ENCODE results near the gene JAK2.

The JAK2 gene

GRCh38 chr9:4986296-4986695 lies 1.2 kb downstream of the JAK2 start:
- 0 out of 2 replicates have a peak, but pooled peaks cover 3% of the 10 kb centered on the region for H3F3A ChIP-seq (ENCODE audit: insufficient read depth)
- H3K9me2 ChIP-seq (replicated peaks; ENCODE audit: insufficient read depth, low read length), result no peaks in the 10 kb centered on the region
- no peaks in the 10 kb centered on the region for H3K79me2 ChIP-seq (ENCODE audit: insufficient read depth, low read length)
- H3K4me3 ChIP-seq (ENCODE audit: insufficient read depth, low read length, poor library complexity, severe bottlenecking), result peak overlapping the region; percentile 57
- peak overlapping the region; percentile 70 for H3K4me2 ChIP-seq (ENCODE audit: low read depth, low read length, poor library complexity, severe bottlenecking)
- peak overlapping the region; percentile 84 for H2AFZ ChIP-seq (ENCODE audit: low read depth, low read length, severe bottlenecking)
- TF ChIP-seq CTCF (IDR thresholded peaks at IDR 0.05; ENCODE audit: insufficient read depth, low read length, poor library complexity, severe bottlenecking) (no peak), EZH2phosphoT487 (conservative IDR thresholded peaks at IDR 0.05; ENCODE audit: low read length) (no peak)
- H3K27me3 ChIP-seq (ENCODE audit: low read length), result no peaks in the 10 kb centered on the region
- peak overlapping the region; percentile 67 for H3K9ac ChIP-seq (ENCODE audit: low read length)
- no peak overlapping the region for H3K27ac ChIP-seq (ENCODE audit: low read depth, low read length)
- no peaks in the 10 kb centered on the region for H3K9me3 ChIP-seq (ENCODE audit: insufficient read depth, low read length)
- H4K20me1 ChIP-seq (ENCODE audit: low read depth, low read length), result no peaks in the 10 kb centered on the region
- no peaks in the 10 kb centered on the region for H3K36me3 ChIP-seq (ENCODE audit: low read length)

- TF ChIP-seq CTCF (IDR thresholded peaks at IDR 0.05; ENCODE audit: insufficient read depth, low read length, poor library complexity, severe bottlenecking) (no peak), EZH2phosphoT487 (conservative IDR thresholded peaks at IDR 0.05; ENCODE audit: low read length) (no peak)
- Histone ChIP-seq H3K9me2 (replicated peaks; ENCODE audit: insufficient read depth, low read length) (no peaks in the 10 kb centered on the region), H3K9ac (ENCODE audit: low read length) (no peak overlapping the region), H2AFZ (ENCODE audit: low read depth, low read length, severe bottlenecking) (no peak overlapping the region), H3K27me3 (ENCODE audit: low read length) (no peaks in the 10 kb centered on the region), H3K36me3 (ENCODE audit: low read length) (no peaks in the 10 kb centered on the region), H3K9me3 (ENCODE audit: insufficient read depth, low read length) (no peaks in the 10 kb centered on the region), H4K20me1 (ENCODE audit: low read depth, low read length) (no peaks in the 10 kb centered on the region), H3F3A (ENCODE audit: insufficient read depth) (0 out of 2 replicates have a peak, but pooled peaks cover 3% of the 10 kb centered on the region), H3K4me3 (ENCODE audit: insufficient read depth, low read length, poor library complexity, severe bottlenecking) (no peak overlapping the region), H3K4me2 (ENCODE audit: low read depth, low read length, poor library complexity, severe bottlenecking) (peak overlapping the region; percentile 70), H3K79me2 (ENCODE audit: insufficient read depth, low read length) (no peaks in the 10 kb centered on the region), H3K27ac (ENCODE audit: low read depth, low read length) (no peak overlapping the region)
These were observed 1.7 kb downstream of the JAK2 start for GRCh38 chr9:4986783-4987182.

GRCh38 chr9:4987961-4988421 lies 2.9 kb downstream of the JAK2 start:
- no peak overlapping the region for H3K27ac ChIP-seq (ENCODE audit: low read depth, low read length)
- H3K27me3 ChIP-seq (ENCODE audit: low read length), result no peaks in the 10 kb centered on the region
- no peaks in the 10 kb centered on the region for H3K36me3 ChIP-seq (ENCODE audit: low read length)
- H3K9ac ChIP-seq (ENCODE audit: low read length), result no peak overlapping the region
- H3K79me2 ChIP-seq (ENCODE audit: insufficient read depth, low read length), result no peaks in the 10 kb centered on the region
- TF ChIP-seq EZH2phosphoT487 (conservative IDR thresholded peaks at IDR 0.05; ENCODE audit: low read length) (no peak), CTCF (IDR thresholded peaks at IDR 0.05; ENCODE audit: insufficient read depth, low read length, poor library complexity, severe bottlenecking) (peak; percentile 83)
- H3K9me3 ChIP-seq (ENCODE audit: insufficient read depth, low read length), result no peaks in the 10 kb centered on the region
- H3K4me3 ChIP-seq (ENCODE audit: insufficient read depth, low read length, poor library complexity, severe bottlenecking), result no peak overlapping the region
- H3K4me2 ChIP-seq (ENCODE audit: low read depth, low read length, poor library complexity, severe bottlenecking), result no peak overlapping the region
- H3K9me2 ChIP-seq (replicated peaks; ENCODE audit: insufficient read depth, low read length), result no peaks in the 10 kb centered on the region
- no peak overlapping the region for H2AFZ ChIP-seq (ENCODE audit: low read depth, low read length, severe bottlenecking)
- H3F3A ChIP-seq (ENCODE audit: insufficient read depth), result 0 out of 2 replicates have a peak, but pooled peaks cover 3% of the 10 kb centered on the region
- no peaks in the 10 kb centered on the region for H4K20me1 ChIP-seq (ENCODE audit: low read depth, low read length)
